Erythroblast (primary cell): ENCODE measurements around the gene GIMAP8.

Experiments
- GATA1 ChIP-seq: IDR thresholded peaks from 2 replicates; pipeline ENCODE4 v1.6.1; 2011; ENCODE audit warnings: low read depth, mild to moderate bottlenecking, control low read depth, low read length, moderate library complexity
- POLR2A ChIP-seq: IDR thresholded peaks from 2 replicates; pipeline ENCODE4 v1.6.1; 2011; ENCODE audit warnings: mild to moderate bottlenecking, low read length

DNA sequence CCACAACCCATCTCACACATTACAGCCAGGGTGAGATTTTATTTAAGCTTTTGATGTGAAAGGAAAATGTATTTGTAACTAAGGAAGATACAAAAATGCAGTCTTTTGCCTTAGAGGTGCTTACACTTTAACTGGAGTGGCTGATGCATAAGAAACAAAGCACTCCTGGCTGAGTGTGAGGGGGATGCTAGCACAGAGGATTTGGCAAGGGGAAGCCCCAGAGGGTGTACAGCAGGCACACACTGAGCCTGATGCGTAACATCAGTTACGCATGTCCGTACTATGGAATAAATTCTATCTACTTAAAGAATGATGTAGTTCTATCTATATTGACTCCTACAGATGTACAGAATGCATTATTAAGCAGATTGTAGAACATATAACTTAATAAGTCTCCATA lies 17.8 kb downstream of the GIMAP8 start:
- TF ChIP-seq POLR2A, result no peak
- no peak for TF ChIP-seq GATA1
